ENCODE measurements around the gene CACNA1H.

CACNA1H gene

DNA sequence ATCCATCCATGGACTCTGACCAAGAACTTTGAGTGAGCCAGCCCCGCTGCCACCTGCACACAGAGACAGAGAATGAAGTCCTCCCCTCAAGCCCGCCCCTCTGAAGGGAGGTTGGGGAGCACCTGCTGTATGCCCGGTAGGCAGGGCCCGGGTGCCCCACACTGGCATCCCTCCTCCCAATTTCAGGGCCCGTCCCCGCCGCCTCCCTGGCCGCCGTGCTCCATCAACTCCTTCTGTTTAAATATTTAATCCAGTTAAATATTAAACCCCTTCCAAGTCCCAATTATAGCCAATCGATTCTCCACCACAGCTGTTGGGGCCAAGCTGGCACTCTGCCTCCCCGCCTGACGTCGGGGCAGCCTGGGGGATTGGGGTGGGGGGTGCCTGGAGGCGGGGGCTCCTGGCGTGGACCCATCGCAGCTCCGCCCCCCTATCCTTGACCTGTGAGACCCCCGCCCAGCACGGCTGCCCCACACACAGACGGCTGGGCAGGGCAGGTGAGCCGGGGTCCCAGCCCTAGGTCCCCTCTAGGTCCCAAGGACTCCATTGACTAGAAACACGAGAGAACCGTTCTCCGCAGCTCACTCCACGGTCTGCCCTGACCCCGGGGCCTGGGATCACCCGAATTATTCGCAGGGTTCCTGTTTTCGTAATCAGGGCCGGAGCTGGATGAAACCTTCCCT lies 18.0 kb upstream of the CACNA1H start:
- CTCF ChIA-PET = no interaction called here
- POLR2A ChIA-PET = no interaction called here
- DNase-seq (ENCODE audit: extremely low spot score) = no peak
- TF ChIP-seq ARNT (IDR thresholded peaks at IDR 0.05) (no peak), SP1 (IDR thresholded peaks at IDR 0.05) (no peak), BHLHE40 (IDR thresholded peaks at IDR 0.05; ENCODE audit: borderline replicate concordance) (no peak), PKNOX1 (IDR thresholded peaks at IDR 0.05) (no peak), FOXK2 (IDR thresholded peaks at IDR 0.05) (no peak), FOXM1 (IDR thresholded peaks at IDR 0.05; ENCODE audit: borderline replicate concordance) (no peak), ELF4 (IDR thresholded peaks at IDR 0.05) (no peak), LEF1 (IDR thresholded peaks at IDR 0.05; ENCODE audit: borderline replicate concordance) (no peak), TARDBP (IDR thresholded peaks at IDR 0.05) (no peak), HDGF (IDR thresholded peaks at IDR 0.05; ENCODE audit: borderline replicate concordance) (no peak), FOXA1 (IDR thresholded peaks at IDR 0.05) (no peak), CTBP1 (IDR thresholded peaks at IDR 0.05; ENCODE audit: borderline replicate concordance) (no peak), NFRKB (IDR thresholded peaks at IDR 0.05) (no peak), L3MBTL2 (conservative IDR thresholded peaks at IDR 0.05) (no peak), ZNF384 (IDR thresholded peaks at IDR 0.05) (no peak), SUZ12 (IDR thresholded peaks at IDR 0.05) (no peak)

DNA sequence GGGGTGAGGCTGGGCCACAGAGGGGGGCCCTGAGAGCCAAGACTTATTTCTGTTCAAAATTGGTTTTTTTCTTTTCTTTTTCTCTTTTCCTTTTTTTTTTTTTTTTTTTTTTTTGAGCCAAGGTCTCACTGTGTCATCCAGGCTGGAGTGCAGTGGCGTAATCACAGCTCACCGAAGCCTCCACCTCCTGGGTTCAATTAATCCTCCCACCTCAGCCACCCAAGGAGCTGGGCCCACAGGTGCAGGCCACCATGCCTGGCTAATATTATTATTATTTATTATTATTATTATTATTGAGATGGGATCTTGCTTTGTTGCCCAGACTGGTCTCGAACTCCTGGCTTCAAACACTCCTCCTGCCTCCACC lies 17.5 kb upstream of the CACNA1H start:
- ChIA-PET CTCF (no interaction called here), POLR2A (no interaction called here)
- DNase-seq (ENCODE audit: extremely low spot score) = no peak
- TF ChIP-seq ARNT (IDR thresholded peaks at IDR 0.05) = no peak

- TF ChIP-seq HDGF (IDR thresholded peaks at IDR 0.05; ENCODE audit: borderline replicate concordance) (no peak), SP1 (IDR thresholded peaks at IDR 0.05) (no peak), ARNT (IDR thresholded peaks at IDR 0.05) (no peak), FOXK2 (IDR thresholded peaks at IDR 0.05) (no peak), BHLHE40 (IDR thresholded peaks at IDR 0.05; ENCODE audit: borderline replicate concordance) (no peak), PKNOX1 (IDR thresholded peaks at IDR 0.05) (no peak), FOXM1 (IDR thresholded peaks at IDR 0.05; ENCODE audit: borderline replicate concordance) (no peak), L3MBTL2 (conservative IDR thresholded peaks at IDR 0.05) (no peak)
- ChIA-PET POLR2A (no interaction called here), CTCF (no interaction called here)
- DNase-seq (ENCODE audit: extremely low spot score) = no peak
Observed at GRCh38 chr16:1137604-1138003, 15.3 kb upstream of the CACNA1H start.

- no peak for TF ChIP-seq ELF4 (IDR thresholded peaks at IDR 0.05)
- no peak for DNase-seq (ENCODE audit: extremely low spot score)
- POLR2A ChIA-PET = no interaction called here
- CTCF ChIA-PET = no interaction called here
Observed at GRCh38 chr16:1140582-1141162, 12.2 kb upstream of the CACNA1H start.

- no peak for DNase-seq (ENCODE audit: extremely low spot score)
- POLR2A ChIA-PET = no interaction called here
- no peak for TF ChIP-seq ZNF384 (IDR thresholded peaks at IDR 0.05)
- TF ChIP-seq SUZ12 (IDR thresholded peaks at IDR 0.05) = no peak
- no peak for TF ChIP-seq BHLHE40 (IDR thresholded peaks at IDR 0.05; ENCODE audit: borderline replicate concordance)
- no peak for TF ChIP-seq LEF1 (IDR thresholded peaks at IDR 0.05; ENCODE audit: borderline replicate concordance)
- no peak for TF ChIP-seq NFRKB (IDR thresholded peaks at IDR 0.05)
- no peak for TF ChIP-seq HDGF (IDR thresholded peaks at IDR 0.05; ENCODE audit: borderline replicate concordance)
- TF ChIP-seq TARDBP (IDR thresholded peaks at IDR 0.05) = no peak
- no peak for TF ChIP-seq FOXK2 (IDR thresholded peaks at IDR 0.05)
- no peak for TF ChIP-seq FOXM1 (IDR thresholded peaks at IDR 0.05; ENCODE audit: borderline replicate concordance)
- TF ChIP-seq L3MBTL2 (conservative IDR thresholded peaks at IDR 0.05) = no peak
- TF ChIP-seq SP1 (IDR thresholded peaks at IDR 0.05) = no peak
- no peak for TF ChIP-seq ARNT (IDR thresholded peaks at IDR 0.05)
- no peak for TF ChIP-seq ELF4 (IDR thresholded peaks at IDR 0.05)
- CTCF ChIA-PET = no interaction called here
Observed at GRCh38 chr16:1141191-1141590, 11.7 kb upstream of the CACNA1H start.

- ChIA-PET POLR2A (no interaction called here), CTCF (no interaction called here)
- DNase-seq (ENCODE audit: extremely low spot score) = no peak
- no peak for TF ChIP-seq CTBP1 (IDR thresholded peaks at IDR 0.05; ENCODE audit: borderline replicate concordance)
- no peak for TF ChIP-seq FOXA1 (IDR thresholded peaks at IDR 0.05)
- TF ChIP-seq BHLHE40 (IDR thresholded peaks at IDR 0.05; ENCODE audit: borderline replicate concordance) = no peak
- no peak for TF ChIP-seq PKNOX1 (IDR thresholded peaks at IDR 0.05)
- no peak for TF ChIP-seq NFRKB (IDR thresholded peaks at IDR 0.05)
- TF ChIP-seq ARNT (IDR thresholded peaks at IDR 0.05) = no peak
- TF ChIP-seq SP1 (IDR thresholded peaks at IDR 0.05) = no peak
- no peak for TF ChIP-seq TARDBP (IDR thresholded peaks at IDR 0.05)
- TF ChIP-seq FOXM1 (IDR thresholded peaks at IDR 0.05; ENCODE audit: borderline replicate concordance) = no peak
- no peak for TF ChIP-seq HDGF (IDR thresholded peaks at IDR 0.05; ENCODE audit: borderline replicate concordance)
- no peak for TF ChIP-seq ZNF384 (IDR thresholded peaks at IDR 0.05)
Observed at GRCh38 chr16:1141716-1142115, 11.2 kb upstream of the CACNA1H start.

- no peak for DNase-seq (ENCODE audit: extremely low spot score)
- CTCF ChIA-PET = no interaction called here
- TF ChIP-seq HDGF (IDR thresholded peaks at IDR 0.05; ENCODE audit: borderline replicate concordance) (no peak), ELF4 (IDR thresholded peaks at IDR 0.05) (no peak), FOXK2 (IDR thresholded peaks at IDR 0.05) (no peak), FOXM1 (IDR thresholded peaks at IDR 0.05; ENCODE audit: borderline replicate concordance) (no peak), SUZ12 (IDR thresholded peaks at IDR 0.05) (no peak), CTBP1 (IDR thresholded peaks at IDR 0.05; ENCODE audit: borderline replicate concordance) (no peak), BHLHE40 (IDR thresholded peaks at IDR 0.05; ENCODE audit: borderline replicate concordance) (no peak), PKNOX1 (IDR thresholded peaks at IDR 0.05) (no peak), TARDBP (IDR thresholded peaks at IDR 0.05) (no peak), ARNT (IDR thresholded peaks at IDR 0.05) (no peak), LEF1 (IDR thresholded peaks at IDR 0.05; ENCODE audit: borderline replicate concordance) (no peak), SP1 (IDR thresholded peaks at IDR 0.05) (no peak), FOXA1 (IDR thresholded peaks at IDR 0.05) (no peak), L3MBTL2 (conservative IDR thresholded peaks at IDR 0.05) (no peak), ZNF384 (IDR thresholded peaks at IDR 0.05) (no peak), NFRKB (IDR thresholded peaks at IDR 0.05) (no peak)
- POLR2A ChIA-PET = no interaction called here
Observed at GRCh38 chr16:1142911-1143310, 10.0 kb upstream of the CACNA1H start.
